Amygdala (tissue), 56 donors: ENCODE measurements around the gene MAP2K7.
"Not testable (repeated sequence)": the region's sequence is repeated elsewhere in the genome, so short reads cannot be mapped to it uniquely, and the experiment has no call there.

Experiments
- DNase-seq, 56 donors: peaks; one replicate each; lab custom pipeline; 2025; lab: John Stamatoyannopoulos, UW

MAP2K7 gene

GRCh38 chr19:7881910-7882309 is 21.8 kb upstream of the MAP2K7 start:
- DNase-seq, result no peak

DNA sequence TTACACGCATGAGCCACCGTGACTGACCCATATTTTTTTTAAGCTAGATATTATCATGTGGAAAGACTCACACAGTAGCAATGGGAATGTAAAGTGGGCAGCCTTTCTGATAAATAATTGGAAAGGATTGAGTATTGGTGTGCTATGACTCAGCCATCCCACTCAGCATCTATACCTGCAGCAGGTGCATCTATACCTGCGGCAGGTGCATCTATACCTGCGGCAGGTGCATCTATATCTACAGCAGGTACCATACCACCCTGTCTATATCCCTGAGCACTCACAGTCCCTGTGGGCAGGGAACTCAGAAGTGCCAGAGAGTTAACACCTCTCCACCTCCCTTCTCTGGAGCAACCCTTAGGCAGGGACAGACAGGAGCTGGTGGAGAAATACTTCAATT is 20.6 kb upstream of the MAP2K7 start:
- DNase-seq, result no peak

GRCh38 chr19:7883796-7884570 is 19.7 kb upstream of the MAP2K7 start:
- no peak for DNase-seq

DNA sequence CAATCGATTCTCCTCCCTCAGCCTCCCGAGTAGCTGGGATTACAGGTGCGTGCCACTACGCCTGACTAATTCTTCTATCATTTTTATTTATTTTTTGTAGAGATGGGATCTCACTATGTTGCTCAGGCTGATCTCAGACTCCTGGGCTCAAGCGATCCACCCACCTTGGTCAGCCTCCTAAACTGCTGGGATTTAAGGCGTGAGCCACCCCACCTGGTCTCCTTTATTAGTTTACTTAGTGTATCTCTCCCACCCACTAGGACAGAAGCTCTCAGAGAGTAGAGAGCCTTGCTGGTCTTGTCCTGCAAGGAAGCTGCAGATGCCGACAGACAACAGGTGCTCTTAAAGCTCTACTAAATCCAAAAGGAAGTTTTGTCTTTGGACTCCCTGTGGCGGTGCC is 17.9 kb upstream of the MAP2K7 start:
- no peak for DNase-seq

DNA sequence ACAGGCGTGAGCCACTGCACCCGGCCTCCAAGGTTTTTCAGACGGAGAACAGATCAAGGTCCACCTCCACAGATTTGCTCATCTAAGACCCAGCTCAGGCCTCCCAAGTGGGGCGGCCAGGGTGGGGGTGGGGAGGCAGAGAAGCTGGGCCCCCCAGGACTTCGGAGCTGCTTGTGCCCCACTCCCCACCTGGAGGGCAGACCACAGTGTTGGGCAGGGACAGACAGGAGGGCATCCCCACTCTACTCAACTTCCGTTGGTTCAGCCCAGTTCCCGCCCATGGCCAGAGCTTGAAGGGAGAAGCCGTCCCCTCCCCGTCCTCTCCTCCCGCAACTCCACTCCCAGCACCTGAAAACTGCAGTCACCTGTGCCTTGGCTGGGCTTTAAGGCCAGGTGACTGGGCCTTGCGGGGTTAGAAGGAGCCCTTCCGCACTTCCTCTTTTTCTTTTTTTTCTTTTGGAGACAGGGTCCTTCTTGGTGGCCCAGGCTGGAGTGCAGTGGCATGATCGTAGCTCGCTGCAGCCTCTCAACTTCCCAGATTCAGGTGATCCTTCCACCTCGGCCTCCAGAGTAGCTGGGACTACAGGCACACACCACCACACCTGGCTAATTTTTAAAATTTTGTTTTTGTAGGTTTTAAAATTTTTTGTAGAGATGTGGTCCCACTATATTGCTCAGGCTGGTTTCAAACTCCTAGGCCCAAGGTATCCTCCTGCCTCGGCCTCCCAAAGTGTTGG is 16.1 kb upstream of the MAP2K7 start:
- no peak for DNase-seq

- no peak for DNase-seq
These were observed 15.4 kb upstream of the MAP2K7 start, which contains the start of gene LRRC8E for GRCh38 chr19:7888145-7888825. Gene LRRC8E, plus strand, starts transcription at chr19:7888510. Its CDS starts 7,094 bp downstream, at chr19:7895604.

DNA sequence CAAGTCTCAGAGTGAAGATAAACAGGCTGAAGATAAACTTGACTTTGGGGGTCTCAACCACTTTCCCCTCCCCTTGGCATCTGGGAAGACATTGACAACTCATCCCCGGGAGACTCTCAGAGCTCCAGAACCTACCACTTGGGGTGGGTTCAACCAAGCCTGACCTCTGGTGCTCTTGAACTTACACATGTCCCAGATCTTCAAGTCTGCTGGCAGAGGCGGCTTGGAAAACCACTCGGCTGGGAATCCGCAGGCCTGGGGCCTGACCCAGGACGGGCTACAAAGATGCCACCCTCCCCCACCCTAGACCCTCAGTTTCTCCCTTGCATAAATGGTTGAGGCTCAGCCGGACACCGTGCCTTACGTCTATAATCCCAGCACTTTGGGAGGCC is 14.9 kb upstream of the MAP2K7 start:
- DNase-seq, result no peak

DNA sequence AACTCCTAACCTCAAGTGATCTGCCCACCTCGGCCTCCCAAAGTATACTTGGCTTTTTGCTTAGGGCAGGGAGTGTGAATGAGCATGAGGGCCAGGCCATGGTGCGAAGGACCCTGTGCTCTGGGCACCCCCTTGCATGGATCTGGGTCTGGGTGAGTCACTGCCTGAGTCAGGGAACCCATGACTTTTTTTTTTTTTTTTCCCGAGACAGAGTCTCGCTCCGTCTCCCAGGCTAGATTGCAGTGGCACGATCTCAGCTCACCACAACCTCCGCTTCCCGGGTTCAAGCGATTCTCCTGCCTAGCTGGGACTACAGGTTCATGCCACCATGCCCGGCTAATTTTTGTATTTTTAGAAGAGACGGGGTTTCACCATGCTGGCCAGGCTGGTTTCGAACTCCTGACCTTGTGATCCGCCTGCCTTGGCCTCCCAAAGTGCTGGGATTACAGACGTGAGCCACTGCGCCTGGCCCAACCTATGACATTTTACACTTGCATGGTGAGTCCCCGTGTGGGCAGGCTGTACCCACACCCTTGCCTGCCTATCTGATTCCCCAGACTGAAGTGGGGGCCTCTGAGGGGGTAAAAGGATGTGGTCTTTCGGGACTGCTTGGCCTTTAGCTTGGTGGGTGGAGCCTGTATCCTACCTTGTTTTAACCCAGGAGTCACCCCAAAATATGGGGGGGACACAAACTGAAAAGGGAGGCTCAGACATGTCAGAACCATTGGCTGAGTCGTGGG is 10.1 kb upstream of the MAP2K7 start:
- DNase-seq, result not testable (repeated sequence)

DNA sequence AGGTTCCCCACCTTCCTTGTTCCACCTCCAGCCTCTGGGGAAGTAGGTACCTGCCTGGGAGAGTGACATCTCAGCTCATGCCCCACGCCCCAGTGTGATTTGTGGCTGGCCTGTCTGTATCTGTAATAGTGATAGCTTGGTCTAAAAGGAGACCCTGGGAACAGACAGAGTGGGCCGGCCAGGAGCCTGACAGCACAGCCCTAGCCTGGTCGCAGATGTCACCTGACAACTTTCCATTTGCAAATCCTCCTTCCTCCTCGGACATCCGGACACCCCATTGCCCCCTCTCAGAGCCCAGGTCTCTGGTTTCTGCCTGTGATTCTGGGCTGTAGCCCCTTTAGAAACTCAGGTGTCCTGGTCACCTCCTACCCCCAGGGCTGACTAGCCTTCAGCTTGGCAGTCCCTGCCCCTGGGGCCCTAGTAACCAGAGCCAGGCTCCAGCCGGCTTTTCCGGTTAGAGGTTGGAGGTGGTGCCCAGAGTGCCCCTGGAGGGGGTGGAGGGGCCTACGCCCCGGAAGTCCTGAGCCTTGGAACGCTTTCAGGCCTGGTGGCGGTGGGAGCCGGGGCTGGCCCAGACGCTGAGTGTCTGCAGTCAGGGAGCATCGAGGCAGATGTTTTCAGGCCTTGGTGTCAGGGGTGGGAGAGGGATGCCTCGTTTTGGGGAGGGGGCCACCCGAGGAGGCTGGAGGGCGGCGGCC is 8.9 kb upstream of the MAP2K7 start:
- DNase-seq, result no peak

DNA sequence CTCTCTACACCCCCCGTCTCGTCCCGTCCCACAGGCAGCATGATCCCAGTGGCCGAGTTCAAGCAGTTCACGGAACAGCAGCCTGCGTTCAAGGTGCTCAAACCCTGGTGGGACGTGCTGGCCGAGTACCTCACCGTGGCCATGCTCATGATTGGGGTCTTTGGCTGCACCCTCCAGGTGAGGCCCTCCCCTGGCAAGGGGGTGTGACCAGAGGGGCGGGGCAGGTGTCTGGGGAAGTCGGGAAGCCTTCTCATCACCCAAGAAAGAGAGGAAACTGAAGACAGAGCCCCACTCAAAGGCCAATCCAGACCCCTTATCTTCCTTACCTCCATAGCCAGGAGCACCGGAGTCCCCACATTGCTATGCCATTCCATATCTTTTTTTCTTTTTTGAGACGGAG is 8.1 kb upstream of the MAP2K7 start:
- no peak for DNase-seq

- no peak for DNase-seq
These were observed 6.4 kb upstream of the MAP2K7 start for GRCh38 chr19:7897292-7897691.

- DNase-seq, result no peak
These were observed 4.7 kb upstream of the MAP2K7 start for GRCh38 chr19:7898967-7899366.

GRCh38 chr19:7899751-7900378 is 3.8 kb upstream of the MAP2K7 start:
- DNase-seq, result no peak

- DNase-seq, result no peak
These were observed 3.2 kb upstream of the MAP2K7 start for GRCh38 chr19:7900401-7900870.

DNA sequence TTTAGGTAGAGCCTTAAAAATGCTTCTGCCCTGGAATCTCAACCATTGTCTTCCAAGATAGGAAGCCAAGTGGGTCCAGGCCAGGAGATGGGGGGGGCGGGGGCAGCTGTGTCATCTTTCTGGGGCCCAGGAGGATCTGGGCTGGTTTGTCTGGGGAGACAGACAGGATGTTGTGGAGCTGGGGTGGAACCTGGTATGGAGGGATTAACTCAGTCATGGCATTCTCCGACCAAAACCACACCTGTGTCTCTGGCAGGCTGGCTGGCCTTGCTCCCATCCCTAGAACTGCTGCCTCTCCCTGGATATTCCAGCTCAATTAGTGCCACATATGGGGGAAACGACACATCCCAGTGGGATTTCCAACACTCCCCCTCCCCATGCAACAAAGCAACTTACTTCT is 2.7 kb upstream of the MAP2K7 start:
- no peak for DNase-seq

DNA sequence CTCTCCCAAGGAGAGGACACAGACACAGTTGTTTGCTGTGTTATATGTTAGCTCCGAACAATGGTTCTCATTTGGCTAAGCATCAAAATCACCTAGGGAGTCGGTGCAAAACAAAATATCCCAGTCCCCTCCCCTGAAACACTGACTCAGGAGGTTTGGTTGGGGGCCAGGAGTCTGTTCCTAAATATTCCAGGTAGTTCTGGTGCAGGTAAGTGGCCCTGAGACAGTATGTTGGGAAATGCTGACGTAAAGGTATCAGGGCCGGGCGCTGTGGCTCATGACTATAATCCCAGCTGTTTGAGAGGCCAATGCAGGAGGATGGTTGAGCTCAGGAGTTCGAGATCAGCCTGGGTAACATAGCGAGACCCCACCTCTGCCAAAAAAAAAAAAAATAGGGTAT is 2.3 kb upstream of the MAP2K7 start:
- DNase-seq, result no peak

DNA sequence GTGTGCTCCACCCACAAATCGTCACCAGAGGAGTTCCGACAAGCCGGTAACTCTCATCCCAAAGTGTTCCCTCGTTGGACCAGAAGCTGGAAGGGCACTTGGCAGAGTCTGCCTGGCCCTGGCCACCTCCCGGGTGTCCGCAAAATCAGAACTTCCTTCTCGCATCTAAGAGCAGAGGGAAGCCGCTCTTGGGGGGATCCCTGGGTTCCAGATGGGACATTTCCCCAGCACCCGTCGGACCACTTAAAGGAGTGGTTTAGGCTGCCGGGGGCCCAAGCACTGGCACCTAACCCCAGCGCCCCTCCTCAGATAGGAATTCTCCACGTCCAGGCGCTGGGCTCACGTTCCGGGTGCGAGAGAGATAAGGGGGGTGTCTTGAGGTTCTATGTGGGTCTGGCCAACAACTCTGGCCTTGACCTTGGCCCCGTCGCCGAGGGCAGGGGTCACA is 857 bp upstream of the MAP2K7 start:
- peak in 2 of 56 donors; percentile 45 to 59 for DNase-seq

GRCh38 chr19:7904074-7905020 is 670 bp downstream of the MAP2K7 start:
- peak in 5 of 56 donors; percentile 47 to 67 (median 49) for DNase-seq
